Right atrium auricular region (tissue), 2 donors: Measurements from ENCODE around the gene ARR3. TPM values are rescaled to one million over a fixed set of nuclear protein-coding genes. Genes with fewer than 3 reads are reported as not detected.

Experiments
- DNase-seq: peaks from one replicate; pipeline ENCODE4 v3.0.0-alpha.2; 2019; ENCODE audit warnings: low spot score
- H3K27ac ChIP-seq, 2 donors: fragments of 200-600 bp; sonication (generic); 1 replicate in 1 of 2; 2 replicates in 1 of 2; pipeline ENCODE4 v1.5.1; 2016 to 2019
- H3K27me3 ChIP-seq, 2 donors: fragments of 200-600 bp; sonication (generic); one replicate each; pipeline versions ENCODE4 v1.5.1 to v1.6.0; 2017 to 2019
- H3K36me3 ChIP-seq: fragments of 200-600 bp; sonication (generic); one replicate; pipeline ENCODE4 v1.5.1; 2016
- H3K4me1 ChIP-seq, 2 donors: fragments of 200-600 bp; sonication (generic); one replicate each; pipeline versions ENCODE4 v1.5.1 to v1.6.0; 2017 to 2019
- H3K4me3 ChIP-seq, 2 donors: fragments of 200-600 bp; sonication (generic); 1 replicate in 1 of 2; 2 replicates in 1 of 2; pipeline ENCODE4 v1.5.1; 2017 to 2019; ENCODE audit warnings: mild to moderate bottlenecking in 1 of 2, moderate library complexity in 1 of 2
- H3K9me3 ChIP-seq, 2 donors: fragments of 200-600 bp; sonication (generic); one replicate each; pipeline ENCODE4 v1.5.1; 2019
- CTCF ChIP-seq, 2 donors: fragments of 200-600 bp; sonication (generic); IDR thresholded peaks; one replicate each; pipeline ENCODE4 v1.5.1; 2019; ENCODE audit warnings: antibody characterized with exemption in 2 of 2
- total RNA-seq, 2 donors: library from RNA; depleted of rRNA; stranded (reverse); fragments of >200 nt; gene quantifications; one replicate each; pipeline ENCODE4 v1.1.0, GENCODE V29; 2016

ARR3 gene
- not detected for total RNA-seq

DNA sequence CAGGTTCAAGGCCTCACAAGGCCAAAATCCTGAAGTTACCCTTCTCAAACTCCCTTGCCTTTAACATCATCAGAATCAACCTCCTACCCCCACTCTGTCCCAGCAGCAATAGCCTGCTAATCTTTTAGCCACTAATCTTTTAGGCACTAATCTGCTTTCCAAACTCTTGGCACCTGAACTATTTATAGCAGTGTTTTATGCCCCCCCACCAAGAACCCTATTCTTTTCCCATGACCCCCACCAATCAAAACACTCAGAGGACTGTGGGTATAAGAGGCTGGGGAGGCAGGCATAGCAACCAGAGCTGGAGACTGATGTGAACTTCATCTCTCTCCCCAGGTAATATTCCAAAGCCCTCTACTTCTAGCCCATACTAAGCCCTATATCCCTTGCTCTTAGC is at the start of gene ARR3:
Gene ARR3, plus strand, starts transcription at position 301 of the 400 bp plus-strand sequence. CDS start 1,052 bp downstream, outside the sequence.
- no peak for TF ChIP-seq CTCF (IDR thresholded peaks at IDR 0.05)
- Histone ChIP-seq H3K36me3 (no peaks in the 10 kb centered on the region), H3K27ac (no peak within 1 kb of the TSS), H3K9me3 (no peaks in the 10 kb centered on the region), H3K4me1 (no peaks in the 10 kb centered on the region), H3K27me3 (no peaks in the 10 kb centered on the region), H3K4me3 (no peak within 1 kb of the TSS)
- no peak for DNase-seq

DNA sequence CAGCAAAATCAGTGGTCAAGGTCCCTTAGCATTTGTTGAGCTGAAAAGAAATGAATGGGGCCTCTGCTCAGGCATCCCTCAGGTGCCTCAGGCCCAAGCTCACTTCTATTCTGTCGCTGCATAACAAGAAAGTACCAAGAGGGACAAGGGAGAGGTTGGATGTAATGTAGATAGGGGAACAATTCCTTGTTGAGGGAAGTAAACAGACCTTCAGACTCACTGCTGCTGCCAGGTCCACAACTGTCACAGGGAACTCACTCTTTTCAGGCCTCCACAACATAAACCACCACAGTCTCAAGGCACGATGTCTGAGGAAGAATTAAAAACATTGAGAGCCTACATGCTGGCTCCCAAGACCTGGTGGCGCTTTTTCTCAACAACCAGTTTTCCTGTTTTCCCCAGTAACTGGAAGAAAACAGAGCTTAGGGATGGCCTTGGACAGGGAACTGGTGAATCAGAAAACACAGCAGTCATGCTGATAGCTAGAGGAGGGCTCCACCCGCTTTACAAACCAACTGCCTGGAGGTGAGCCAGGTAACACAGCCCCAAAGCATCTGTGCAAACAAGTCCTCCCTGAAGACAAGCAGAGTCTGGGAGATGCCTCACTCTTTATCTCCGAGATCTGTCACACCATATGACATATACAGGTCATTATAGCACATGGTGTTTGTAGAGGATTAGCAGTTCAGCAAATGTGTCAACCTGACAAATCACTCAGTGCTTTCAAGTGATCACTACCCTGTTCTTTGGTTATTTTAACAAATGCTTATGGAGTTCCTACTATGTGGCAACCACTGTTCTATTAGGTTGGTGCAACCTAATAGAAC is 48.0 kb upstream of the ARR3 start:
- Histone ChIP-seq H3K27ac (peak overlapping the region in 1 of 2 donors; percentile 28), H3K4me3 (no peak overlapping the region), H3K9me3 (no peaks in the 10 kb centered on the region), H3K36me3 (no peaks in the 10 kb centered on the region), H3K4me1 (no peaks in the 10 kb centered on the region), H3K27me3 (no peaks in the 10 kb centered on the region)
- no peak for DNase-seq
- no peak for TF ChIP-seq CTCF (IDR thresholded peaks at IDR 0.05)

DNA sequence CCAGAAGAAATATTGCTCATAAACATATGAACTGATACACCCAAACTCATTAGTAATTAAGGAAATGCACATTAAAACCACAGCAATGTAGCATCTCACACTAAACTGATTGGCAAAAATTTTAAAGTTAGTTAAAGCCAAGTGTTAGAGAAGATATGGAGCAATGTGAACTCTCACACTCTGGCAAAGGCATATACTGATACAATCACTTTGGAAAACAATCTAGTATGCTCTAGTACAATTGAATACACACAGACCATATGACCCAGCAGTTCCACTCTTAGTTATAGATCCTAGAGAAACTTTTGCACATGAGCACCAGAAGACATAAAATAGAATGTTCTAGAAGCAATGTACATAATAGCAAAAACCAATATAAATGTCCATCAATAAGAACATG is 42.1 kb upstream of the ARR3 start:
- Histone ChIP-seq H3K4me1 (no peaks in the 10 kb centered on the region), H3K27me3 (no peaks in the 10 kb centered on the region), H3K4me3 (no peak overlapping the region), H3K9me3 (no peaks in the 10 kb centered on the region), H3K27ac (no peak overlapping the region), H3K36me3 (no peaks in the 10 kb centered on the region)
- no peak for TF ChIP-seq CTCF (IDR thresholded peaks at IDR 0.05)
- DNase-seq: no peak

DNA sequence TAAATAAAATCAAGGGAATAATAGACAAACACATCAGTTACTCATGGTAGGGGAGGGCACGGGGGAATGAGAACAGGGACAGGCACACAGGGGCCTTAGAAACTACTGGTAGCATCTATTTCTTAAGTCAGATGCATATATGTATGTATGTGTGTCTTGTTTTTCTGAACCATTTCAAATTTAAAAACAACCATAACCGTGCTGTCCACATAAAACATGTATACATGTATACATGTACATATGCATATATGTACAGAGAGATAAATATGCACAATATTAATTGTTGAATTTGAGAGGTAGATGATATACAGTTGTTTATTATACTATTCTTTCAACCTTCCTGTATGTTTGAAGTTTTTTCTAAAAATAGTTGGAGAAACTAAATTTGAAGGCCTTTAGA is 41.4 kb upstream of the ARR3 start:
- H3K4me3 ChIP-seq: no peak overlapping the region
- H3K9me3 ChIP-seq: no peaks in the 10 kb centered on the region
- no peaks in the 10 kb centered on the region for H3K4me1 ChIP-seq
- H3K36me3 ChIP-seq: no peaks in the 10 kb centered on the region
- no peak for DNase-seq
- no peaks in the 10 kb centered on the region for H3K27me3 ChIP-seq
- TF ChIP-seq CTCF (IDR thresholded peaks at IDR 0.05): no peak
- no peak overlapping the region for H3K27ac ChIP-seq

- no peaks in the 10 kb centered on the region for H3K27me3 ChIP-seq
- H3K9me3 ChIP-seq: no peaks in the 10 kb centered on the region
- no peak for TF ChIP-seq CTCF (IDR thresholded peaks at IDR 0.05)
- no peak for DNase-seq
- H3K4me3 ChIP-seq: no peak overlapping the region
- H3K36me3 ChIP-seq: no peaks in the 10 kb centered on the region
- H3K27ac ChIP-seq: no peak overlapping the region
- no peaks in the 10 kb centered on the region for H3K4me1 ChIP-seq
Observed at GRCh38 chrX:70231666-70232065, 36.5 kb upstream of the ARR3 start.

- H3K27ac ChIP-seq: no peak within 1 kb of the TSS
- H3K36me3 ChIP-seq: no peaks in the 10 kb centered on the region
- TF ChIP-seq CTCF (IDR thresholded peaks at IDR 0.05): no peak
- H3K9me3 ChIP-seq: no peaks in the 10 kb centered on the region
- no peaks in the 10 kb centered on the region for H3K4me1 ChIP-seq
- no peak for DNase-seq
- no peaks in the 10 kb centered on the region for H3K27me3 ChIP-seq
- H3K4me3 ChIP-seq: no peak within 1 kb of the TSS
Observed at GRCh38 chrX:70234355-70234754, 33.8 kb upstream of the ARR3 start, which contains the start of gene AWAT1. Gene AWAT1 (plus strand): TSS chrX:70234655. CDS start chrX:70234696, 41 bp downstream.
